ENCODE measurements around the gene CCR1.

Gene CCR1

DNA sequence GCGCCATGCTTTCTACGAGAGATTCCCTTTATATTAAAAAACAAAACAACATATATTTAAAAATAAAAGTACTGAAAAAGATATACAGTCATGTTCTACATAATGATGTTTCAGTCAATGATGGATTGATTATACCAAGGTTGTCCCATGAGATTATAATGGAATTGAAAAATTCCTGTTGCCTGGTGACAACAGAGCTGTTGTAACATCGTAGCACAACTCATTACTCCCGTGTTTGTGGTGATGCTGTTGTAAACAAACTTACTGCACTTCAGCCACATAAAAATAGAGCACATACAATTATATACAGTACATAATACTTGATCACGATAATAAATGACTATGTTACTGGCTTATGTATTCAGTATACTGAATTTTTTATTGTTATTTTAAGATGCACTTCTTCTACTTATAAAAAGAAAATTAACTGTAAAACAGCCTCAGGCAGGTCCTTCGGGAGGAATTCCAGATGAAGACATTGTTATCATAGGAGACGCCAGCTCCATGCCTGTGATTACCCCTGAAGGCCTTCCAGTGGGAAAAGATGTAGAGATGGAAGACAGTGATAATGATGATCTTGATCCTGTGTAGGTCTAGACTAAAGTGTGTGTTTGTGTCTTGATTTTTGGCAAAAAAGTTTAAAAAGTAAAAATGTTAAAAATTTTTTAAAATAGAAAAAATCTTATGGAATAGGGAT, 11.7 kb downstream of the CCR1 start:
- H3K36me3 ChIP-seq (ENCODE audit: control insufficient read depth, insufficient read depth, low read length), result no peaks in the 10 kb centered on the region
- WGBS (ENCODE audit: insufficient coverage, insufficient read length), result no CpG with 5 or more reads among the region's 7 CpGs

DNA sequence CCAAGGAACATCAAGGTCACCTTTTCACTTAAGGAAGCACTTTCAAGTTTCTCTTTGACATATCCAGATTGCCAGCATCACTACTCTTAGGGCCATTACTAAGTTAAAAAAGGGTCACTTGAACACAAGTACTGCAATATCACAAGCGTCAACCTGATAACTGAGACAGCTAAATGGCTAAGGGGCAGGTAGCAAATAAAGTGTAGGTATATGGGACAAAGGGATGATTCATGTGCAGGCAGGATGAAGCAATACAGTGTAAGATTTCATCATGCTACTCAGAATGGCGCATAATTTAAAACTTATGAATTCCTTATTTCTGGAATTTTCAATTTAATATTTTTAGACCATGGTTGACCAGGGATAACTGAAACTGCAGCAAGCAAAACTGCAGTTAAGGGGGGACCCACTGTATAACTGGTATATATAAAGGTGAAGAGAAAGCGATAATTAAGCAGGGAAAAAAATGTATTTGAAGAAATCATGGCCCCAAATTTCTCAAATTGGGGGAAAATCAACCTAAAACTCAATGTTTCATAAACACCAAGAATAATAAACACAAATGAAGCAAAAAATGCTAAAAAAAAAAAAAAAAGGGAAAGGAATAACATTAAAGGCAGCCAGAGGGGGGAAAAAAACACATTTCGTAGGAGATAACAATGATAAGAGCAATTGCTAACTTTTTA, 13.1 kb downstream of the CCR1 start:
- no peaks in the 10 kb centered on the region for H3K36me3 ChIP-seq (ENCODE audit: control insufficient read depth, insufficient read depth, low read length)
- H3K9me3 ChIP-seq (ENCODE audit: control insufficient read depth, insufficient read depth, low read length), result no peaks in the 10 kb centered on the region; the same call in 1 of the 2 replicates
- H3K27me3 ChIP-seq (ENCODE audit: control insufficient read depth, insufficient read depth, low read length), result no peaks in the 10 kb centered on the region
- no peak overlapping the region for H3K27ac ChIP-seq (ENCODE audit: low read length)
- H3K4me3 ChIP-seq (ENCODE audit: low read length), result no peak overlapping the region
- H3K4me1 ChIP-seq (ENCODE audit: control insufficient read depth, insufficient read depth, low read length), result no peaks in the 10 kb centered on the region
- no peak for DNase-seq (ENCODE audit: low read depth, low spot score)
- no CpG with 5 or more reads among the region's 4 CpGs for WGBS (ENCODE audit: insufficient coverage, insufficient read length)

More for the DNA sequence above, 11.7 kb downstream of the CCR1 start:
- H3K27ac ChIP-seq (ENCODE audit: low read length), result no peak overlapping the region
- no peaks in the 10 kb centered on the region; the same call in 1 of the 2 replicates for H3K9me3 ChIP-seq (ENCODE audit: control insufficient read depth, insufficient read depth, low read length)
- no peak overlapping the region for H3K4me3 ChIP-seq (ENCODE audit: low read length)
- no peak for DNase-seq (ENCODE audit: low read depth, low spot score)
- H3K27me3 ChIP-seq (ENCODE audit: control insufficient read depth, insufficient read depth, low read length), result no peaks in the 10 kb centered on the region
- H3K4me1 ChIP-seq (ENCODE audit: control insufficient read depth, insufficient read depth, low read length), result no peaks in the 10 kb centered on the region

DNA sequence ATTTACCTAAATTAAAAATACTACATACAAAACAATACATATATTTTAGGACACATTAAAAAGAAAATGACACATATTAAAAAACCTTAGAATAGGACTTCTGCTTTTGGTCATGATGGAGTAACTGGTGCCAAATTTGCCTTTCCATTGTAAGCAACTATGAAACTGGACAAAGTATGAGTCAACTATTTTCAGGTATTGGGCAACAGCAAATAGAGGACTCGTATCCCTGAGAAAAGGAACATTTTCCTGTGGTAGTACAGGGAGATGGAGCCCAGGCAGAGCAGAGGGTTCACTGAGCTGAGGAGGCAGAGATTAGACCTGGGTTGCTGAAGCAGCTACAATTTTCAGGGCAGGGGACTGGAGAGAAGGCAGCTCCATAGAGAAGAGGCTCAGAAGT, 14.7 kb downstream of the CCR1 start:
- no peak overlapping the region for H3K4me3 ChIP-seq (ENCODE audit: low read length)
- H3K9me3 ChIP-seq (ENCODE audit: control insufficient read depth, insufficient read depth, low read length), result no peaks in the 10 kb centered on the region; the same call in 1 of the 2 replicates
- DNase-seq (ENCODE audit: low read depth, low spot score), result no peak
- H3K27ac ChIP-seq (ENCODE audit: low read length), result no peak overlapping the region
- no peaks in the 10 kb centered on the region for H3K4me1 ChIP-seq (ENCODE audit: control insufficient read depth, insufficient read depth, low read length)
- WGBS (ENCODE audit: insufficient coverage, insufficient read length), result no CpG with 5 or more reads among the region's 1 CpG
- no peaks in the 10 kb centered on the region for H3K36me3 ChIP-seq (ENCODE audit: control insufficient read depth, insufficient read depth, low read length)
- no peaks in the 10 kb centered on the region for H3K27me3 ChIP-seq (ENCODE audit: control insufficient read depth, insufficient read depth, low read length)

GRCh38 chr3:46192939-46193338, 15.2 kb downstream of the CCR1 start:
- Histone ChIP-seq H3K27ac (ENCODE audit: low read length) (no peak overlapping the region), H3K9me3 (ENCODE audit: control insufficient read depth, insufficient read depth, low read length) (no peaks in the 10 kb centered on the region; the same call in 1 of the 2 replicates), H3K4me3 (ENCODE audit: low read length) (no peak overlapping the region), H3K36me3 (ENCODE audit: control insufficient read depth, insufficient read depth, low read length) (no peaks in the 10 kb centered on the region), H3K4me1 (ENCODE audit: control insufficient read depth, insufficient read depth, low read length) (no peaks in the 10 kb centered on the region), H3K27me3 (ENCODE audit: control insufficient read depth, insufficient read depth, low read length) (no peaks in the 10 kb centered on the region)
- no CpG with 5 or more reads among the region's 5 CpGs for WGBS (ENCODE audit: insufficient coverage, insufficient read length)
- DNase-seq (ENCODE audit: low read depth, low spot score), result no peak

- no peak for DNase-seq (ENCODE audit: low read depth, low spot score)
- WGBS (ENCODE audit: insufficient coverage, insufficient read length), result no CpG with 5 or more reads among the region's 3 CpGs
- no peaks in the 10 kb centered on the region for H3K4me1 ChIP-seq (ENCODE audit: control insufficient read depth, insufficient read depth, low read length)
- no peaks in the 10 kb centered on the region for H3K36me3 ChIP-seq (ENCODE audit: control insufficient read depth, insufficient read depth, low read length)
- no peak overlapping the region for H3K27ac ChIP-seq (ENCODE audit: low read length)
- H3K9me3 ChIP-seq (ENCODE audit: control insufficient read depth, insufficient read depth, low read length), result no peaks in the 10 kb centered on the region; the same call in 1 of the 2 replicates
- no peaks in the 10 kb centered on the region for H3K27me3 ChIP-seq (ENCODE audit: control insufficient read depth, insufficient read depth, low read length)
- H3K4me3 ChIP-seq (ENCODE audit: low read length), result no peak overlapping the region; the same call in 1 of the 2 replicates
These were observed 16.4 kb downstream of the CCR1 start for GRCh38 chr3:46191730-46192129.

- DNase-seq (ENCODE audit: low read depth, low spot score), result no peak
- H3K4me3 ChIP-seq (ENCODE audit: low read length), result no peak overlapping the region
- H3K4me1 ChIP-seq (ENCODE audit: control insufficient read depth, insufficient read depth, low read length), result no peaks in the 10 kb centered on the region
- no peaks in the 10 kb centered on the region; the same call in 1 of the 2 replicates for H3K9me3 ChIP-seq (ENCODE audit: control insufficient read depth, insufficient read depth, low read length)
- no peaks in the 10 kb centered on the region for H3K27me3 ChIP-seq (ENCODE audit: control insufficient read depth, insufficient read depth, low read length)
- no peak overlapping the region for H3K27ac ChIP-seq (ENCODE audit: low read length)
- WGBS (ENCODE audit: insufficient coverage, insufficient read length), result no CpG with 5 or more reads among the region's 10 CpGs
- no peaks in the 10 kb centered on the region for H3K36me3 ChIP-seq (ENCODE audit: control insufficient read depth, insufficient read depth, low read length)
These were observed 19.4 kb downstream of the CCR1 start for GRCh38 chr3:46188708-46189107.

DNA sequence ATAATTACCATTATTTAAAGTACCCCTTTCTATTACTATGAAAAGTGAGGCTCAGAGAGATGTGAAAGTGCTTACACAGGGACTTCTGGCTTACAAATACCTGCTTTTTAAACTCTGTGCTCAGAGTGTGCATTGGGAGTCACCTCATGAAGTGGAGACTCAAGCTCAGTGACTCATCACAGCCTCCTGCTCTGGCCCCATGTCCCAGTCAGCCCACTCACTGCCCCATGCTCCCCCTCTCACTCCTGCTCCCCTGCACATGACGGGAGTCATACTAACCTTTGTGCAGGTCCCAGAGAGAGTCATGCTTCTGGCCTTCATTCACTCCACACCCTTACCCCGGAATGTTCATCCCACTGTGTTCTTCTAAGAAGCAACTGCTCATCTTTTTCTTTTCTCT, 20.2 kb downstream of the CCR1 start:
- H3K9me3 ChIP-seq (ENCODE audit: control insufficient read depth, insufficient read depth, low read length), result no peaks in the 10 kb centered on the region; the same call in 1 of the 2 replicates
- no peaks in the 10 kb centered on the region for H3K36me3 ChIP-seq (ENCODE audit: control insufficient read depth, insufficient read depth, low read length)
- WGBS (ENCODE audit: insufficient coverage, insufficient read length), result no CpG with 5 or more reads among the region's 2 CpGs
- no peak overlapping the region for H3K27ac ChIP-seq (ENCODE audit: low read length)
- no peak for DNase-seq (ENCODE audit: low read depth, low spot score)
- H3K4me1 ChIP-seq (ENCODE audit: control insufficient read depth, insufficient read depth, low read length), result no peaks in the 10 kb centered on the region
- no peaks in the 10 kb centered on the region for H3K27me3 ChIP-seq (ENCODE audit: control insufficient read depth, insufficient read depth, low read length)
- H3K4me3 ChIP-seq (ENCODE audit: low read length), result no peak overlapping the region

DNA sequence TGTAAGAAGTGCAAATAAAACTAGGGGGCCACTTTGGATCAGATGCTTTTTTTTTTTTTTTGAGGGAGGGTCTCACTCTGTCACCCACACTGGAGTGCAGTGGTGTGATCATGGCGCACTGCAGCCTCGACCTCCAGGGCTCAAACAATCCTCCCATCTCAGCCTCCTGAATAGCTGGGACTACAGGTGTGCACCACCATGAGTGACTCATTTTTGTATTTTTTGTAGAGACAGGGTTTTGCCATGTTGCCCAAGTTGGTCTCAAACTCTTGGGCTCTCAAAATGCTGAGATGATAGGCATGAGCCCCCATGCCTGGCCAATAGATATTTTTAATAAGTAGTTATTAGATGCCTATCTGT, 20.8 kb downstream of the CCR1 start:
- H3K36me3 ChIP-seq (ENCODE audit: control insufficient read depth, insufficient read depth, low read length), result no peaks in the 10 kb centered on the region
- no peaks in the 10 kb centered on the region for H3K27me3 ChIP-seq (ENCODE audit: control insufficient read depth, insufficient read depth, low read length)
- H3K4me3 ChIP-seq (ENCODE audit: low read length), result no peak overlapping the region
- no CpG with 5 or more reads among the region's 2 CpGs for WGBS (ENCODE audit: insufficient coverage, insufficient read length)
- H3K4me1 ChIP-seq (ENCODE audit: control insufficient read depth, insufficient read depth, low read length), result no peaks in the 10 kb centered on the region
- no peak for DNase-seq (ENCODE audit: low read depth, low spot score)
- H3K9me3 ChIP-seq (ENCODE audit: control insufficient read depth, insufficient read depth, low read length), result no peaks in the 10 kb centered on the region
- H3K27ac ChIP-seq (ENCODE audit: low read length), result no peak overlapping the region

- Histone ChIP-seq H3K9me3 (ENCODE audit: control insufficient read depth, insufficient read depth, low read length) (no peaks in the 10 kb centered on the region), H3K27me3 (ENCODE audit: control insufficient read depth, insufficient read depth, low read length) (no peaks in the 10 kb centered on the region), H3K4me3 (ENCODE audit: low read length) (no peak overlapping the region), H3K36me3 (ENCODE audit: control insufficient read depth, insufficient read depth, low read length) (no peaks in the 10 kb centered on the region), H3K27ac (ENCODE audit: low read length) (no peak overlapping the region), H3K4me1 (ENCODE audit: control insufficient read depth, insufficient read depth, low read length) (no peaks in the 10 kb centered on the region)
- no CpG with 5 or more reads among the region's 3 CpGs for WGBS (ENCODE audit: insufficient coverage, insufficient read length)
- no peak for DNase-seq (ENCODE audit: low read depth, low spot score)
These were observed 21.4 kb downstream of the CCR1 start for GRCh38 chr3:46186471-46187340.

DNA sequence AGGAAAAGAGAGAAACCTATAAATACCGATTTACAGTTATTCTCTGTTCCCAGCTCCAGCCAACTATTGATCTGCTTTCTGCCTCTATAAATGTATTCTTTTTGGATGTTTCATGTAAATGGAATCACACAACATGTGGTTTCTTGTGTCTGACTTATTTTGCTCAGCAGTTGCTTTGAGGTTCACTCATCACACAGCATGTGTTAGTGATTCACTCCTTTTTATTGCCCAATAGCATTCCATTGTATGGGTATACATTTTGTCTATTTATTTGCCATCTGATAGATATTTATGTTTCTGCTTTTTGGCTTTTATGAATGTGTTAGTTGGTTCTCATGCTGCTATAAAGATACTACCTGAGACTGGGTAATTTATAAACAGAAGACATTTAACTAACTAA, 23.6 kb downstream of the CCR1 start:
- no peaks in the 10 kb centered on the region for H3K9me3 ChIP-seq (ENCODE audit: control insufficient read depth, insufficient read depth, low read length)
- H3K4me1 ChIP-seq (ENCODE audit: control insufficient read depth, insufficient read depth, low read length), result no peaks in the 10 kb centered on the region
- H3K27ac ChIP-seq (ENCODE audit: low read length), result no peak overlapping the region
- no CpG with 5 or more reads among the region's 1 CpG for WGBS (ENCODE audit: insufficient coverage, insufficient read length)
- no peaks in the 10 kb centered on the region for H3K27me3 ChIP-seq (ENCODE audit: control insufficient read depth, insufficient read depth, low read length)
- no peaks in the 10 kb centered on the region for H3K36me3 ChIP-seq (ENCODE audit: control insufficient read depth, insufficient read depth, low read length)
- DNase-seq (ENCODE audit: low read depth, low spot score), result no peak
- no peak overlapping the region for H3K4me3 ChIP-seq (ENCODE audit: low read length)
